AG04450 (cell line): ENCODE measurements around the gene PNKD. TPM values are rescaled to one million over a fixed set of nuclear protein-coding genes. Genes with fewer than 3 reads are reported as not detected.

Source experiments
- CTCF ChIA-PET: fragments of 300-600, 350-600 bp; formaldehyde crosslinking; extraction: SDS; loops from one replicate; lab custom pipeline; 2022; ENCODE audit warnings: antibody characterized with exemption, inconsistent platforms; lab: Charles Lee
- POLR2A ChIA-PET: fragments of 350-600 bp; formaldehyde crosslinking; extraction: SDS; loops from one replicate; lab custom pipeline; 2021; ENCODE audit warnings: antibody characterized with exemption, inconsistent platforms; lab: Yijun Ruan, JAX
- DNase-seq: peaks from one replicate; pipeline ENCODE4 v3.0.0-alpha.2; 2011; ENCODE audit warnings: low read depth, low spot score
- H3K27ac ChIP-seq: one replicate; pipeline ENCODE4 v1.5.1; 2012; ENCODE audit warnings: low read depth, low read length, control low read depth
- H3K27me3 ChIP-seq: one replicate; pipeline ENCODE4 v1.6.0; 2012; ENCODE audit warnings: low read length; ENCODE audit not compliant: control insufficient read depth, insufficient read depth
- H3K4me3 ChIP-seq: 2 replicates; pipeline ENCODE4 v1.5.1; 2011; ENCODE audit warnings: mild to moderate bottlenecking, low read depth, low read length, control low read depth
- H3K9me3 ChIP-seq: 2 replicates; pipeline ENCODE4 v1.5.1; 2012; ENCODE audit warnings: low read length; ENCODE audit not compliant: control insufficient read depth, insufficient read depth
- CTCF ChIP-seq: IDR thresholded peaks from 2 replicates; pipeline ENCODE4 v1.5.1; 2011; ENCODE audit warnings: low read depth, low read length, control low read depth, inconsistent platforms
- polyA plus RNA-seq: library from polyadenylated mRNA; depleted of rRNA; stranded (reverse); fragments of >200 nt; gene quantifications from 2 replicates; pipeline ENCODE4 v1.2.3, GENCODE V29; 2011

The PNKD gene
- polyA plus RNA-seq, 1 experiment: 32.1 TPM

- Histone ChIP-seq H3K9me3 (peaks cover 9% of the 10 kb centered on the region), H3K4me3 (no peak overlapping the region), H3K27ac (no peak overlapping the region), H3K27me3 (peaks cover 4% of the 10 kb centered on the region)
- ChIA-PET CTCF (interaction anchor here (0.9 to 1.3 kb wide), 4 partner anchors 12 to 77 kb away, joined by 3 to 5 read pairs (median 3); partner anchors contain the start of gene CATIP), POLR2A (interaction anchor here (0.9 kb wide), 1 partner anchor 27 kb away, joined by 5 read pairs; no protein-coding TSS in a partner anchor)
- DNase-seq: no peak
- no peak for TF ChIP-seq CTCF
Observed at GRCh38 chr2:218369330-218369729, 99.0 kb downstream of the PNKD start.

DNA sequence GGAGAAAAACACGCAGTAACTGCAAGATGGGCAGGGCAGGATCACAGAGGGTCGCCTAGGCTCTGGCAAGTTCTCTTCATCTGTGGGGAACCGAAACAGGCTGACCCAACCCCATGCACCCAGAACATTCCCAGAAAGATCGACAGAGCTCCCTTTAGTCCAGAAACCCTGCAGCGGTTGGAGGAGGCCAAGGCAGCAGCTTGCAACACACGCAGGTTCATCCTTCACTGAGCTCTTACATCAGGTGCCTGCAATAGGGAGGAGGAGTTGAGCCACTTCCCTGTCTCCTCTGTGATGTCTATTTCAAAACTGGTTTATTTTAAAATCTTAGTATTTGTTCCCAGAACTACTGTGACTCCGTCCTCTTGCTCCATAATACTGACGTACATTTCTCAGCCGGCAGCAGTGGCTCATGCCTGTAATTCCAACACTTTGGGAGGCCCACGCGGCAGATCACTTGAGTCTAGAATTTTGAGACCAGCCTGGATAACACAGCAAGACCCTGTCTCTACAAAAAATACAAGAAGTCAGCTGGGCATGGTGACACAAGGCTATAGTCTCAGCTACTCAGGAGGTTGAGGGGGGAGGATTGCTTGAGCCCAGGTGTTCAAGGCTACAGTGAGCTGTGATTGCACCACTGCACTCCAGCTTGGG is 100.2 kb downstream of the PNKD start:
- Histone ChIP-seq H3K27me3 (peaks cover 4% of the 10 kb centered on the region), H3K27ac (no peak overlapping the region), H3K9me3 (peaks cover 9% of the 10 kb centered on the region), H3K4me3 (no peak overlapping the region)
- DNase-seq: peak; percentile 10
- ChIA-PET CTCF (interaction anchor here (1.3 to 1.6 kb wide), 2 partner anchors 15 to 25 kb away, joined by 3 to 6 read pairs; no protein-coding TSS in a partner anchor), POLR2A (interaction anchor here (0.6 kb wide), 1 partner anchor 85 kb away, joined by 3 read pairs; no protein-coding TSS in a partner anchor)
- TF ChIP-seq CTCF: no peak

DNA sequence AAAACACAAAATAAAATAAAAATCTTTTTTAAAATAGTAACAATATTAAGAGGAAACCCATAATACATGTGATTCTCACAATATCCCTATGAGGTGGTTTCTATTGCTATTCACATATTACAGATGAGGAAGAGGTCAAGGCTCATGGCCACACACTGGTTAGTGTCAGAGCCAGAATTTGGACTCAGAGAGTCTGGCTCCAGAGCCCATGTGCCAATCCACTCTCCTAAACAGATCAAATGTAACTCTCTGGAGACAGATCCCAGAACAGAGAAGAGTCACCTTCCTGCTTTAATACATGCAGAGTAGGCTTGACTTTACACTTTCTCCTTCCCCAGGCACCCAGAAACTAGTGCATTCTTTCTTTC is 101.6 kb downstream of the PNKD start:
- Histone ChIP-seq H3K4me3 (no peak overlapping the region), H3K27me3 (no peaks in the 10 kb centered on the region), H3K27ac (no peak overlapping the region), H3K9me3 (peaks cover 6% of the 10 kb centered on the region)
- CTCF ChIA-PET: no interaction called here
- POLR2A ChIA-PET: no interaction called here
- TF ChIP-seq CTCF: no peak
- no peak for DNase-seq

- Histone ChIP-seq H3K4me3 (no peak overlapping the region), H3K9me3 (no peaks in the 10 kb centered on the region), H3K27ac (no peak overlapping the region), H3K27me3 (peaks cover 2% of the 10 kb centered on the region)
- POLR2A ChIA-PET: no interaction called here
- CTCF ChIA-PET: no interaction called here
- DNase-seq: no peak
- TF ChIP-seq CTCF: no peak
Observed at GRCh38 chr2:218374795-218375194, 104.5 kb downstream of the PNKD start.

DNA sequence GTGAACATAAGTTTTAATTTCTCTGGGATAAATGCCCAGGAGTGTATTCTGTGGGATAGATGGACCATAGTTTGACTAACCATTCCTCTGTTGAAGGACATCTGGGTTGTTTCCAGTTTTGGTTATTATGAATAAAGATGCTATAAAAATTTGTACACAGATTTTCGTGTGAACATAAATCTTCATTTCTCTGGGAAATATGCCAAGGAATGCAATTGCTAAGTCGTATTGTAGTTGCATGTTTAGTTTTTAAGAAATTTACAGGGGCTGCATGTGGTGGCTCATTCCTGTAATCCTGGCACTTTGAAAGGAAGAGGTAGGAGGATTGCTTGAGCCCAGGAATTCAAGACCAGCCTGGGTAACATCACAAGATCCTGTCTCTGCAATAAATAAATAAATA is 104.9 kb downstream of the PNKD start:
- CTCF ChIA-PET: no interaction called here
- Histone ChIP-seq H3K4me3 (no peak overlapping the region), H3K27me3 (peaks cover 2% of the 10 kb centered on the region), H3K27ac (no peak overlapping the region), H3K9me3 (no peaks in the 10 kb centered on the region)
- DNase-seq: no peak
- POLR2A ChIA-PET: interaction anchor here (0.7 kb wide), 1 partner anchor 11 kb away, joined by 6 read pairs; no protein-coding TSS in a partner anchor
- no peak for TF ChIP-seq CTCF
